Mucosa of descending colon (tissue), 3 donors: ENCODE data around the gene FOXN4. TPM values are rescaled to one million over a fixed set of nuclear protein-coding genes. Genes with fewer than 3 reads are reported as not detected.

Source experiments
- ATAC-seq: fragments of 200-7000 bp; cut with Tn5 transposase; one replicate; pipeline ENCODE4 v1.9.1; 2020; ENCODE audit warnings: mild to moderate bottlenecking, moderate library complexity
- DNase-seq, 3 donors: peaks; one replicate each; pipeline ENCODE4 v3.0.0-alpha.2; 2020
- H3K36me3 ChIP-seq: fragments of 200-600 bp; one replicate; pipeline ENCODE4 v1.8.0; 2021; ENCODE audit warnings: low read depth, mild to moderate bottlenecking
- H3K4me1 ChIP-seq: fragments of 200-600 bp; one replicate; pipeline ENCODE4 v1.8.0; 2021; ENCODE audit warnings: low read depth, mild to moderate bottlenecking
- H3K4me3 ChIP-seq: fragments of 200-600 bp; one replicate; pipeline ENCODE4 v1.8.0; 2021; ENCODE audit warnings: mild to moderate bottlenecking
- H3K9me3 ChIP-seq: fragments of 200-600 bp; one replicate; pipeline ENCODE4 v1.8.0; 2021; ENCODE audit warnings: mild to moderate bottlenecking
- intact Hi-C, 2 donors: fragments of 100-400 bp; cut with DNase I in 1 of 2; cut with micrococcal nuclease in 1 of 2; formaldehyde crosslinking; loops; one replicate each; pipeline versions ENCODE4 v1.11.0 to v1.11.1; 2022; cut with DNase I, micrococcal nuclease
- total RNA-seq, 3 donors: library from RNA; stranded (reverse); fragmentation: NEBNext Ultra II Directional in 2 of 3; extraction: Animal tissue kit (Norgen Biotek cat#: 25700) in 2 of 3; gene quantifications; one replicate each; pipeline versions ENCODE4 v1.2.1 to v1.2.4, GENCODE V29; 2021 to 2023
- TF ChIP-seq, protein P1 (sequence below): fragments of 200-600 bp; IDR thresholded peaks from one replicate; pipeline ENCODE4 v1.8.0; 2022; ENCODE audit warnings: antibody characterized with exemption, mild to moderate bottlenecking
- donor health status: DM: no; HTN: no; CAD: no; lungs with moderate emphysema.
- donor health status: DM: no; HTN: no; CAD: no.
- donor health status: DM: no; HTN: yes; CAD: no.

FOXN4 gene
- total RNA-seq, 3 donors from 2014 or later: 0.25 TPM; not detected in 2

DNA sequence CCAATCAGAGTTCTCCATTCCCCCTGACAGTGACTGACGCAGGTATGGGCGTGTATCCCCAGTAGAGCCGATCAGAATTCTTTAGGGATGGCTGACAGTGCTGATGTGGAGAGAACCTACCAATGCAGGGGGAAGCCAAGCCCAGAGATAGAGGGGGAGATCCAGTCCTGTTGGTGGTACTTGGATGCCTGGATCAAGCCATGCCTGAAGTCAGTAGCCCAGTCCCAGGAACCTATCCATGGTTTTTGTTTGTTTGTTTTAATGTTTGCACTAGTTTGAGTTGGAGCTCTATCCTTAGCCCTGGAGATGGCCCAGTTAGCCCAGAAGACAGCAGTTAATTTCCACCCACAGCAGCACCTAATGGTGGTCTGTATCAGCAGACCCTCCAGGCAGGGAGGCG lies 40.2 kb downstream of the FOXN4 start:
- ATAC-seq (no peak), DNase-seq (no peak)
- intact Hi-C loops: loop anchor here in 1 of 2 donors (5.0 kb wide), 1 partner anchor 118 kb away; no protein-coding TSS in a partner anchor
- Histone ChIP-seq H3K4me3 (no peak overlapping the region), H3K36me3 (peaks cover 4% of the 10 kb centered on the region), H3K4me1 (no peaks in the 10 kb centered on the region), H3K9me3 (no peaks in the 10 kb centered on the region)
- TF ChIP-seq, protein P1, sequence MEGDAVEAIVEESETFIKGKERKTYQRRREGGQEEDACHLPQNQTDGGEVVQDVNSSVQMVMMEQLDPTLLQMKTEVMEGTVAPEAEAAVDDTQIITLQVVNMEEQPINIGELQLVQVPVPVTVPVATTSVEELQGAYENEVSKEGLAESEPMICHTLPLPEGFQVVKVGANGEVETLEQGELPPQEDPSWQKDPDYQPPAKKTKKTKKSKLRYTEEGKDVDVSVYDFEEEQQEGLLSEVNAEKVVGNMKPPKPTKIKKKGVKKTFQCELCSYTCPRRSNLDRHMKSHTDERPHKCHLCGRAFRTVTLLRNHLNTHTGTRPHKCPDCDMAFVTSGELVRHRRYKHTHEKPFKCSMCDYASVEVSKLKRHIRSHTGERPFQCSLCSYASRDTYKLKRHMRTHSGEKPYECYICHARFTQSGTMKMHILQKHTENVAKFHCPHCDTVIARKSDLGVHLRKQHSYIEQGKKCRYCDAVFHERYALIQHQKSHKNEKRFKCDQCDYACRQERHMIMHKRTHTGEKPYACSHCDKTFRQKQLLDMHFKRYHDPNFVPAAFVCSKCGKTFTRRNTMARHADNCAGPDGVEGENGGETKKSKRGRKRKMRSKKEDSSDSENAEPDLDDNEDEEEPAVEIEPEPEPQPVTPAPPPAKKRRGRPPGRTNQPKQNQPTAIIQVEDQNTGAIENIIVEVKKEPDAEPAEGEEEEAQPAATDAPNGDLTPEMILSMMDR: no peak

DNA sequence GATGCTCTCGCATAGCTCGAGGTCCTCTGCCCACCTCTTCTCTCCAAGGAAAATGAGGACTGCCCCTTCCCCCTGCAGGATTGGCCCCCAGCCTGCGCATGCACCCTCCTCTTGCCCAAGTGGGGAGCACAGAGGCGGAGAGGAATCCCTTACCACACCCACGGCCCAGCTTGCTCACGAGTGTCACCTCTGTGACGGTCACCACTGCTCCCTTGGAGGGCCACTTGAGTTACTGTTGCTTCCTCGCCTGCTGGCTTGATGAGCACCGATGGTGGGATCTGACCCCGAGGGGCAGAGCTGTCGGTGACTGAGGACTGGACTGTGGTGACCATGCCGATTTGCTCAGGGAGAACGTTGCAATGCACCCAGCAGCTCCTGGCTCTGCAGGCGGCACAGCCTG lies 41.7 kb downstream of the FOXN4 start:
- Histone ChIP-seq H3K9me3 (no peaks in the 10 kb centered on the region), H3K4me1 (no peaks in the 10 kb centered on the region), H3K4me3 (no peak overlapping the region), H3K36me3 (peaks cover 4% of the 10 kb centered on the region)
- no peak for ATAC-seq
- TF ChIP-seq, protein P1: no peak
- intact Hi-C loops: loop anchor here in 1 of 2 donors (5.0 kb wide), 1 partner anchor 120 kb away; no protein-coding TSS in a partner anchor
- DNase-seq: no peak

DNA sequence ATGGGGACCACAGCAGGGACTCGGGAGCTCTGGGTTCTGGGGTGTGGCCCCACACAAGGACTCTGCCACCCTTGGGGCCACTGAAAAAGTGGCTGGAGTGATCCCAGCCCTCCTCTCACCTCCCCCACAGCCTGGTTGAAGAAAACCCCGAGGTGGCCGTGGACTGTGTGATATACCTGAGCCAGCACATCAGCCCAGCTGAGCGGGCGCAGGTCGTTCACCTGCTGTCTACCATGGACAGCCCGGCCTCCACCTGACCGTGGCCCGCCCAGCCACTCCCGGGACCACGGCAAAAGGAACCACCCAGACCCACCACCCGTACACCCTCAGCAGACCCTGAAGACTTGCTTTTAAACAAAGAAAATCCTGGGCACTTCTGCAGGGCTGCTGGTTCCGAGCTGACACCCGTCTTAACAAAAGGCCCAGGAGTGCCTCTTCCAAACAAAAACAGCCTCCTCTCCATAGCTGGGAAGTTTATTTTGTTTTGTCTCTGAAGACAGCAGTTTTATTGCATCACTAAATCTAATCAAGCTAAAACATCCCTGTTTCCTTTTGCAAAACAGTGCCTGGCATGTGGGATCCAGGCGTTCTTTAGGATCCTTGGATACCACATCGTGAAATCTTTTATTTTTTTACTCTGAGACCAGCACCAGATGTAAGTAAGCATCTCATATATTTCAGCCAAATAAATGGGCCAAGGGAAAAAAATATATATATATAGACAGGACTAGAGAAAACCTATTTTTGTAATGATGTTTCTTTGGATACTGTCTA lies 42.8 kb downstream of the FOXN4 start:
- Histone ChIP-seq H3K36me3 (peaks cover 4% of the 10 kb centered on the region), H3K4me3 (no peak overlapping the region), H3K9me3 (no peaks in the 10 kb centered on the region), H3K4me1 (no peaks in the 10 kb centered on the region)
- DNase-seq: no peak
- ATAC-seq: no peak
- TF ChIP-seq, protein P1: no peak
- intact Hi-C loops: loop anchor here in 1 of 2 donors (5.0 kb wide), 1 partner anchor 121 kb away; no protein-coding TSS in a partner anchor

DNA sequence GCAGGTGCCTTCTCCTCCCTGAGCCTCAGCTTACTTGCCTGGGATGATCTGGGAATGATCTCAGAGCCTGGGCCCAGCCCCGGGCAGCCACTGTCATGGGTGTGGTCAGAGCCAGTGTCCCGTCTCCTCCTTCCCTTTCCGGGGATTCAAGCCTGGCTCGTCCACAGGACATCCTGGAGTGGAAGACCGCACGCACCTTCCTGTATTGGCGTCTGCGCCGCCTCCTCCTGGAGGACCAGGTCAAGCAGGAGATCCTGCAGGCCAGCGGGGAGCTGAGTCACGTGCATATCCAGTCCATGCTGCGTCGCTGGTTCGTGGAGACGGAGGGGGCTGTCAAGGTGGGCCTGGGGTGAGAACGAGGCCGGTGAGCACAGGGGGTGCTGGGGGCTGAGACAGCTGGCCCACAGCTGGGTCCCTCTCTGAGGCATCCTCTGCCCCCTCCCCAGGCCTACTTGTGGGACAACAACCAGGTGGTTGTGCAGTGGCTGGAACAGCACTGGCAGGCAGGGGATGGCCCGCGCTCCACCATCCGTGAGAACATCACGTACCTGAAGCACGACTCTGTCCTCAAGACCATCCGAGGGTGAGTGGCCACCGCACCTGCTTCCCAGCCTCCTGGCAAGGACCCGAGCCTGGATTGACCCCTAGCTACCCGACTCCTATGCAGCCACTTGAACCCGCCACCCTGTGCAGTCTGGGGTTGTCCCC lies 44.0 kb downstream of the FOXN4 start:
- intact Hi-C loops: loop anchor here (5.0 kb wide), 1 partner anchor 122 kb away; no protein-coding TSS in a partner anchor
- no peak for ATAC-seq
- peaks cover 4% of the 10 kb centered on the region for H3K36me3 ChIP-seq
- no peak for DNase-seq
- H3K9me3 ChIP-seq: no peaks in the 10 kb centered on the region
- TF ChIP-seq, protein P1: no peak
- H3K4me1 ChIP-seq: no peaks in the 10 kb centered on the region
- H3K4me3 ChIP-seq: no peak overlapping the region

DNA sequence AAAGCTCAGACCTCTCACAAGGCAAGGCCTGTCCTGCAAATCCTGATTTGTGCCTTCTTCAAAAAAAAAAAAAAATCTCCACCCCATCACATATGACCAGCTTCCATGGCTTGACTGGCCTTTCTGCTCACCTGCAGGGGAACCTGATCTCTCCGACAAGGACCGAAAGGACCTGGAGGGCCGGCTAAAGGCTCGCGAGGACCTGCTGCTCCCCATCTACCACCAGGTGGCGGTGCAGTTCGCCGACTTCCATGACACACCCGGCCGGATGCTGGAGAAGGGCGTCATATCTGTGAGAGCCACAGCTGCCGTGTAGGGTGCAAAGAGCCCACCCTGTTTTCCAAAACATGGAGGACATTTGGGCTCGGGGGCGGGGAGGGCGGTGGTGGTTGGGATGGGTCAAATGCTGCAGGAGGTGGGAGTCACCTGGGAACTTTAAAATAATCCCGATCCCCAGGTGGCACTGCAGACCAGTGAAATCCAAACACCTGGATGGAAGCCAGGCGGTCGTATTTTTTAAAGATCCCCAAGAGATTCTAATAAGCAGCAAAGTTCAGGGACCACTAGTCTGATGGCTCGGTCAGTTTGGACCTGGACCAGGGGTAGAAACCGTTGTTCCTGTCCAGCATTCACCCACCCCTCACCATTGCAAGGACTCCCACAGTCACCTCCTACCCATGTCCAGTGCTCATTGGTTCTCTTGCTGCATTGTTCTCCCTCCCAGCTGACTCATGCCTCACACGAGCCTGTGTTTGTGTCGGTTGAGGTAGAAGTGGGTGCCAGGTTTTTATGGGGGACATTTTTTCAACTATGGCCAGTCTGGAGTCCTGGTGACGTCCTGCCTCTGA lies 44.8 kb downstream of the FOXN4 start:
- ATAC-seq (peak; percentile 94), DNase-seq (peak; percentile 77 to 85 (median 85))
- Histone ChIP-seq H3K36me3 (peaks cover 4% of the 10 kb centered on the region), H3K4me3 (no peak overlapping the region), H3K4me1 (no peaks in the 10 kb centered on the region), H3K9me3 (no peaks in the 10 kb centered on the region)
- intact Hi-C loops: loop anchor here in 1 of 2 donors (5.0 kb wide), 1 partner anchor 123 kb away; no protein-coding TSS in a partner anchor
- TF ChIP-seq, protein P1: peak; percentile 63
